ENCODE measurements around the gene IP6K3.

Gene IP6K3

GRCh38 chr6:33737267-33738026, 9.3 kb downstream of the IP6K3 start:
- in situ Hi-C loops (cut with MboI; ENCODE audit: low sequenced_read_pairs, unreplicated experiment) = no loop called here

GRCh38 chr6:33735216-33735615, 11.5 kb downstream of the IP6K3 start:
- no peak for DNase-seq (ENCODE audit: low spot score)
- no peak for TF ChIP-seq CTCF (IDR thresholded peaks at IDR 0.05; ENCODE audit: borderline replicate concordance, control extremely low read depth, extremely low read depth, insufficient read depth, missing control alignments)
- in situ Hi-C loops (cut with MboI; ENCODE audit: low sequenced_read_pairs, unreplicated experiment) = no loop called here

More at GRCh38 chr6:33737267-33738026, 9.3 kb downstream of the IP6K3 start:
- no peak for TF ChIP-seq CTCF (IDR thresholded peaks at IDR 0.05; ENCODE audit: borderline replicate concordance, control extremely low read depth, extremely low read depth, insufficient read depth, missing control alignments)
- DNase-seq (ENCODE audit: low spot score) = no peak

- no peak for DNase-seq (ENCODE audit: low spot score)
- no peak for TF ChIP-seq CTCF (IDR thresholded peaks at IDR 0.05; ENCODE audit: borderline replicate concordance, control extremely low read depth, extremely low read depth, insufficient read depth, missing control alignments)
- in situ Hi-C loops (cut with MboI; ENCODE audit: low sequenced_read_pairs, unreplicated experiment) = no loop called here
Measured at GRCh38 chr6:33733709-33734007, 13.0 kb downstream of the IP6K3 start.

GRCh38 chr6:33732817-33733708, 13.6 kb downstream of the IP6K3 start:
- in situ Hi-C loops (cut with MboI; ENCODE audit: low sequenced_read_pairs, unreplicated experiment) = no loop called here
- DNase-seq (ENCODE audit: low spot score) = no peak
- no peak for TF ChIP-seq CTCF (IDR thresholded peaks at IDR 0.05; ENCODE audit: borderline replicate concordance, control extremely low read depth, extremely low read depth, insufficient read depth, missing control alignments)

GRCh38 chr6:33732385-33732784, 14.3 kb downstream of the IP6K3 start:
- in situ Hi-C loops (cut with MboI; ENCODE audit: low sequenced_read_pairs, unreplicated experiment) = no loop called here
- no peak for DNase-seq (ENCODE audit: low spot score)

More at GRCh38 chr6:33732385-33732784, 14.3 kb downstream of the IP6K3 start:
- TF ChIP-seq CTCF (IDR thresholded peaks at IDR 0.05; ENCODE audit: borderline replicate concordance, control extremely low read depth, extremely low read depth, insufficient read depth, missing control alignments) = no peak

All from GM13976 (cell line).